ENCODE results near the gene EIF4E2.

The EIF4E2 gene

DNA sequence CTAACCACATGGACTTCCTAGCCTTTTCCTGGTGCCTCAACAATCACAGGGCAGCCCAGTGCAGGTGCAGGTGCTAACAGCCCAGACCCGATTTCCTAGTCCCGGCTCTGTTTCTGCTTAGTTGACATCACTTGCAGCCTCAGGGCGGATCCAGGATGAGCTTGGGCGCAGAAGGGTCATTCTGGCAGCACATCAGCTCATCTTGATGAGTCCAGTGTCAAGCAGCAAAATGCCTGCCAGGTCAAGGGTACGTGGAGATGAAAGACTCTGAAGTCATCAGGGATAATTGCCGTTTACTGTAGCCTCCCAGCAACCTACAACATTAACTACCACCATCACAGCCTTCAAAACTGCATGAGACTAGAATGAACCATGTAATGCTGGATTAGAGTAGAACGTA lies 43.5 kb downstream of the EIF4E2 start:
- no peak for DNase-seq (ENCODE audit: low read depth)
- no peak overlapping the region for H3K4me3 ChIP-seq (ENCODE audit: control insufficient read depth, low read depth, low read length)
- TF ChIP-seq CTCF (conservative IDR thresholded peaks at IDR 0.05; ENCODE audit: control insufficient read depth, insufficient read depth, low read depth, low read length): no peak

GRCh38 chr2:232597362-232598079 lies 47.0 kb downstream of the EIF4E2 start:
- no peak for DNase-seq (ENCODE audit: low read depth)
- no peak overlapping the region for H3K4me3 ChIP-seq (ENCODE audit: control insufficient read depth, low read depth, low read length)
- no peak for TF ChIP-seq CTCF (conservative IDR thresholded peaks at IDR 0.05; ENCODE audit: control insufficient read depth, insufficient read depth, low read depth, low read length)

GRCh38 chr2:232598293-232598692 lies 47.8 kb downstream of the EIF4E2 start:
- TF ChIP-seq CTCF (conservative IDR thresholded peaks at IDR 0.05; ENCODE audit: control insufficient read depth, insufficient read depth, low read depth, low read length): no peak
- H3K4me3 ChIP-seq (ENCODE audit: control insufficient read depth, low read depth, low read length): no peak overlapping the region
- DNase-seq (ENCODE audit: low read depth): no peak

GRCh38 chr2:232600053-232600773 lies 49.7 kb downstream of the EIF4E2 start:
- TF ChIP-seq CTCF (conservative IDR thresholded peaks at IDR 0.05; ENCODE audit: control insufficient read depth, insufficient read depth, low read depth, low read length): no peak
- no peak for DNase-seq (ENCODE audit: low read depth)
- no peak overlapping the region for H3K4me3 ChIP-seq (ENCODE audit: control insufficient read depth, low read depth, low read length)

- TF ChIP-seq CTCF (conservative IDR thresholded peaks at IDR 0.05; ENCODE audit: control insufficient read depth, insufficient read depth, low read depth, low read length): no peak
- no peak overlapping the region for H3K4me3 ChIP-seq (ENCODE audit: control insufficient read depth, low read depth, low read length)
- DNase-seq (ENCODE audit: low read depth): no peak
Measured at GRCh38 chr2:232603283-232603682, 52.8 kb downstream of the EIF4E2 start.

DNA sequence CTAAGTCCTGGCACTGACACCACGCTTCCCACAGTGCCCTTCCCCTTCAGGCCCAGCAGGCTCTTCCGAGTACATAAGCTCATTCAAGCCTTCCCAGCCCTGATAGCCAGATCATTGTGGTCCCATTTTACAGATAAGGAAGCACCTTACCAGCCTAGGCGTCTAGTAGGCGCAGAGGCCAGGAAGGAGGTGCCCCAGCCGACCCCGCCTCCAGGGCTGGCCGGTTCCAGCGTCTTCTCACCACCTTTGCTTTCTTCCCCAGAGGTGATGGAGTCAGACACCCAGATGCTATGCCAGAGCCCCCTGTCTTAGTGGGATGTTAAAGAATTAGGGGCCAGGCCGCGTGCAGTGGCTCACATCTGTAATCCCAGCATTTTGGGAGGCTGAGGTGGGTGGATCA lies 54.0 kb downstream of the EIF4E2 start:
- H3K4me3 ChIP-seq (ENCODE audit: control insufficient read depth, low read depth, low read length): no peak overlapping the region
- no peak for DNase-seq (ENCODE audit: low read depth)
- no peak for TF ChIP-seq CTCF (conservative IDR thresholded peaks at IDR 0.05; ENCODE audit: control insufficient read depth, insufficient read depth, low read depth, low read length)
